HEK293 (cell line): ENCODE results near the gene PALD1.

Experiments used
- CTCF ChIA-PET: fragments of 350-600 bp; formaldehyde crosslinking; extraction: SDS; loops from one replicate; lab custom pipeline; 2021; ENCODE audit warnings: antibody characterized with exemption; lab: Yijun Ruan, JAX
- POLR2A ChIA-PET: fragments of 300-600 bp; formaldehyde crosslinking; extraction: SDS; loops from one replicate; lab custom pipeline; 2020; ENCODE audit warnings: antibody characterized with exemption, inconsistent platforms; lab: Yijun Ruan, JAX
- H3K27ac ChIP-seq: fragments of 200-500 bp; sonication (Bioruptor generic); 2 replicates; pipeline ENCODE4 v1.5.1; 2014; ENCODE audit warnings: low read depth, low read length, control low read depth, inconsistent platforms; ENCODE audit errors: extremely low read depth
- H3K36me3 ChIP-seq, 2 experiments: fragments of 200-500 bp in 1 of 2; sonication (Bioruptor generic) in 1 of 2; 1 replicate in 1 of 2; 2 replicates in 1 of 2; pipeline ENCODE4 v1.5.1; 2014 to 2017; ENCODE audit warnings: inconsistent platforms in 2 of 2, low read length in 2 of 2; ENCODE audit not compliant: control insufficient read depth in 2 of 2, insufficient read depth in 1 of 2
- H3K4me1 ChIP-seq: fragments of 200-500 bp; sonication (Bioruptor generic); 2 replicates; pipeline ENCODE4 v1.5.1; 2014; ENCODE audit warnings: mild to moderate bottlenecking, low read length, inconsistent platforms; ENCODE audit not compliant: control insufficient read depth, insufficient read depth
- H3K4me3 ChIP-seq: 2 replicates; pipeline ENCODE4 v1.5.1; 2011; ENCODE audit warnings: low read depth, mild to moderate bottlenecking, control low read depth, low read length, moderate library complexity
- H3K9me3 ChIP-seq: fragments of 200-500 bp; sonication (Bioruptor generic); 2 replicates; pipeline ENCODE4 v1.5.1; 2014; ENCODE audit warnings: low read depth, low read length, inconsistent platforms; ENCODE audit not compliant: control insufficient read depth, insufficient read depth
- CTCF ChIP-seq: fragments of 450-650 bp; formaldehyde crosslinking; IDR thresholded peaks from 2 replicates; pipeline ENCODE4 v1.5.1; 2016; ENCODE audit warnings: missing biosample characterization, missing genetic modification characterization
- GLI4 ChIP-seq: fragments of 450-650 bp; formaldehyde crosslinking; IDR thresholded peaks from 2 replicates; pipeline ENCODE4 v1.5.1; 2016; ENCODE audit warnings: missing biosample characterization, missing genetic modification characterization
- GLIS1 ChIP-seq: fragments of 450-650 bp; formaldehyde crosslinking; IDR thresholded peaks from 2 replicates; pipeline ENCODE4 v1.5.1; 2016; ENCODE audit warnings: missing biosample characterization, missing genetic modification characterization
- INSM2 ChIP-seq: fragments of 450-650 bp; formaldehyde crosslinking; IDR thresholded peaks from 2 replicates; pipeline ENCODE4 v1.5.1; 2016; ENCODE audit warnings: missing biosample characterization, missing genetic modification characterization
- KLF16 ChIP-seq: fragments of 450-650 bp; formaldehyde crosslinking; IDR thresholded peaks from 2 replicates; pipeline ENCODE4 v1.5.1; 2017; ENCODE audit warnings: missing biosample characterization, missing genetic modification characterization
- PRDM1 ChIP-seq: fragments of 450-650 bp; formaldehyde crosslinking; IDR thresholded peaks from 2 replicates; pipeline ENCODE4; 2016; ENCODE audit warnings: missing biosample characterization, missing genetic modification characterization
- ZBTB10 ChIP-seq: fragments of 450-650 bp; formaldehyde crosslinking; IDR thresholded peaks from 2 replicates; pipeline ENCODE4 v1.5.1; 2016; ENCODE audit warnings: missing biosample characterization, missing genetic modification characterization
- ZBTB21 ChIP-seq: fragments of 450-650 bp; formaldehyde crosslinking; IDR thresholded peaks from 2 replicates; pipeline ENCODE4 v1.5.1; 2017; ENCODE audit warnings: missing biosample characterization, missing genetic modification characterization
- ZFHX2 ChIP-seq: fragments of 450-650 bp; formaldehyde crosslinking; conservative IDR thresholded peaks from 2 replicates; pipeline ENCODE4 v1.5.1; 2016; ENCODE audit warnings: missing biosample characterization, missing genetic modification characterization
- ZNF514 ChIP-seq: fragments of 450-650 bp; formaldehyde crosslinking; IDR thresholded peaks from 2 replicates; pipeline ENCODE4 v1.5.1; 2016; ENCODE audit warnings: missing biosample characterization, missing genetic modification characterization
- ZNF518A ChIP-seq: fragments of 450-650 bp; formaldehyde crosslinking; conservative IDR thresholded peaks from 2 replicates; pipeline ENCODE4 v1.5.1; 2016; ENCODE audit warnings: low read depth, missing biosample characterization, missing genetic modification characterization
- ZNF530 ChIP-seq: fragments of 450-650 bp; formaldehyde crosslinking; IDR thresholded peaks from 2 replicates; pipeline ENCODE4 v1.5.1; 2016; ENCODE audit warnings: low read depth, missing biosample characterization, missing genetic modification characterization
- ZNF560 ChIP-seq: fragments of 450-650 bp; formaldehyde crosslinking; IDR thresholded peaks from 2 replicates; pipeline ENCODE4 v1.5.1; 2017; ENCODE audit warnings: missing biosample characterization, missing genetic modification characterization, borderline replicate concordance
- ZNF623 ChIP-seq: fragments of 450-650 bp; formaldehyde crosslinking; IDR thresholded peaks from 2 replicates; pipeline ENCODE4 v1.5.1; 2016; ENCODE audit warnings: missing biosample characterization, missing genetic modification characterization
- ZNF645 ChIP-seq: fragments of 450-650 bp; formaldehyde crosslinking; IDR thresholded peaks from 2 replicates; pipeline ENCODE4; 2016; ENCODE audit warnings: missing biosample characterization, missing genetic modification characterization
- ZNF670 ChIP-seq: fragments of 450-650 bp; formaldehyde crosslinking; IDR thresholded peaks from 2 replicates; pipeline ENCODE4 v1.5.1; 2016; ENCODE audit warnings: missing biosample characterization, missing genetic modification characterization, low read depth
- ZNF677 ChIP-seq: fragments of 450-650 bp; IDR thresholded peaks from 2 replicates; pipeline ENCODE4 v1.5.0; 2018; ENCODE audit warnings: missing biosample characterization, mild to moderate bottlenecking, missing genetic modification characterization, moderate library complexity
- ZNF776 ChIP-seq: fragments of 450-650 bp; formaldehyde crosslinking; IDR thresholded peaks from 2 replicates; pipeline ENCODE4 v1.5.0; 2017; ENCODE audit warnings: missing biosample characterization, missing genetic modification characterization, borderline replicate concordance
- ZSCAN30 ChIP-seq: fragments of 450-650 bp; IDR thresholded peaks from 2 replicates; pipeline ENCODE4 v1.5.1; 2018; ENCODE audit warnings: missing biosample characterization, mild to moderate bottlenecking, missing genetic modification characterization, moderate library complexity

Gene PALD1

GRCh38 chr10:70615211-70615610 is 136.6 kb downstream of the PALD1 start:
- H3K4me3 ChIP-seq = no peak overlapping the region
- no peaks in the 10 kb centered on the region; the same call in 1 of the 2 replicates for H3K9me3 ChIP-seq
- TF ChIP-seq ZNF514 (tag by site-specific recombination) (no peak), ZFHX2 (tag by site-specific recombination) (no peak), PRDM1 (tag by site-specific recombination) (no peak), ZNF776 (tag by site-specific recombination) (no peak), ZNF623 (tag by site-specific recombination) (no peak), ZBTB21 (tag by site-specific recombination) (no peak), GLI4 (tag by site-specific recombination) (no peak), CTCF (tag by site-specific recombination) (no peak)
- H3K36me3 ChIP-seq = no peaks in the 10 kb centered on the region
- H3K27ac ChIP-seq = no peak overlapping the region
- H3K4me1 ChIP-seq = no peaks in the 10 kb centered on the region
- ChIA-PET POLR2A (no interaction called here), CTCF (interaction anchor here (0.7 kb wide), 1 partner anchor 28 kb away, joined by 5 read pairs; no protein-coding TSS in a partner anchor)

- H3K36me3 ChIP-seq = no peaks in the 10 kb centered on the region
- H3K4me1 ChIP-seq = no peaks in the 10 kb centered on the region
- H3K27ac ChIP-seq = no peak overlapping the region
- ChIA-PET CTCF (interaction anchor here (0.7 to 0.9 kb wide), 3 partner anchors 27 to 289 kb away, joined by 3 to 5 read pairs (median 5); no protein-coding TSS in a partner anchor), POLR2A (no interaction called here)
- H3K4me3 ChIP-seq = no peak overlapping the region
- no peaks in the 10 kb centered on the region for H3K9me3 ChIP-seq
- no peak for TF ChIP-seq INSM2 (tag by site-specific recombination)
- TF ChIP-seq ZNF670 = no peak
- TF ChIP-seq ZNF677 (tag by site-specific recombination) = no peak
- no peak for TF ChIP-seq ZNF560 (tag by site-specific recombination)
- TF ChIP-seq ZBTB10 (tag by site-specific recombination) = no peak
- no peak for TF ChIP-seq ZSCAN30 (tag by site-specific recombination)
- TF ChIP-seq KLF16 = no peak
- no peak for TF ChIP-seq ZNF518A (tag by site-specific recombination)
- no peak for TF ChIP-seq ZNF645 (tag by site-specific recombination)
- TF ChIP-seq ZNF530 (tag by site-specific recombination) = no peak
- TF ChIP-seq GLIS1 (tag by site-specific recombination) = no peak
These were observed 137.4 kb downstream of the PALD1 start for GRCh38 chr10:70615784-70616522.
